Islet of Langerhans (tissue), 1 donor: ENCODE data around the gene USP17L29.
"Not testable (repeated sequence)": the region's sequence is repeated elsewhere in the genome, so short reads cannot be mapped to it uniquely, and the experiment has no call there.

Experiments used
- FAIRE-seq: peaks from one replicate; lab custom pipeline; 2011; peaks lifted over from hg19 to GRCh38; lab: Jason Lieb, UNC

The USP17L29 gene

DNA sequence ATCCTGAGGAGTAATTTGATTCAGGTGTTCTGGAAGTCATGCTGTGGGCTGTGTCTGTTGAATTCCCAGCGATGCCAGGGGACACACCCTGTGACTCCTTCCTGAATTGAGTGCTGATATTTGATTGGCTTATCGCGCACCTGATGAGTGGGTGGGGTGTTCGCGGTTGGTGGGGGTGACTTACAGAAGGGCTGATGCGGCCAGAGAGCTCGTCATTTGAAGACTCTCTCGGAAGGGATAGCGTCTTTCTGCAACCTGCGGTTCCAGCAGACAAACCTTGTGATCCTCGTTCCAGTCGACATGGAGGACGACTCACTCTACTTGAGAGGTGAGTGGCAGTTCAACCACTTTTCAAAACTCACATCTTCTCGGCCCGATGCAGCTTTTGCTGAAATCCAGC is at the start of gene USP17L29:
Gene USP17L29, plus strand, starts transcription at position 301 of the 400 bp plus-strand sequence. Its CDS starts 0 bp downstream, at position 301.
- not testable (repeated sequence) for FAIRE-seq

- not testable (repeated sequence) for FAIRE-seq
Observed at GRCh38 chr4:9324191-9324590, 29.2 kb upstream of the USP17L29 start.

- not testable (repeated sequence) for FAIRE-seq
Observed at GRCh38 chr4:9324865-9325264, 28.6 kb upstream of the USP17L29 start, which contains the start of gene USP17L24. USP17L24 (plus strand) TSS chr4:9325165; CDS start chr4:9325165, 0 bp downstream.

- not testable (repeated sequence) for FAIRE-seq
Observed at GRCh38 chr4:9329611-9330010, 23.8 kb upstream of the USP17L29 start, which contains the start of gene USP17L25. USP17L25 (plus strand) TSS chr4:9329911; CDS start chr4:9329911, 0 bp downstream.

- FAIRE-seq: not testable (repeated sequence)
Observed at GRCh38 chr4:9334358-9334757, 19.1 kb upstream of the USP17L29 start, which contains the start of gene USP17L26. USP17L26 (plus strand) TSS chr4:9334658; CDS start chr4:9334658, 0 bp downstream.

GRCh38 chr4:9339103-9339502 is 14.3 kb upstream of the USP17L29 start, which contains the start of gene USP17L5:
USP17L5 (plus strand) TSS chr4:9339403; CDS start chr4:9339403, 0 bp downstream.
- not testable (repeated sequence) for FAIRE-seq

GRCh38 chr4:9343848-9344247 is 9.6 kb upstream of the USP17L29 start, which contains the start of gene USP17L27:
USP17L27 (plus strand) TSS chr4:9344148; CDS start chr4:9344148, 0 bp downstream.
- FAIRE-seq: not testable (repeated sequence)

GRCh38 chr4:9348593-9348992 is 4.8 kb upstream of the USP17L29 start, which contains the start of gene USP17L28:
USP17L28 (plus strand) TSS chr4:9348893; CDS start chr4:9348893, 0 bp downstream.
- not testable (repeated sequence) for FAIRE-seq

GRCh38 chr4:9350866-9351265 is 2.6 kb upstream of the USP17L29 start:
- FAIRE-seq: not testable (repeated sequence)

DNA sequence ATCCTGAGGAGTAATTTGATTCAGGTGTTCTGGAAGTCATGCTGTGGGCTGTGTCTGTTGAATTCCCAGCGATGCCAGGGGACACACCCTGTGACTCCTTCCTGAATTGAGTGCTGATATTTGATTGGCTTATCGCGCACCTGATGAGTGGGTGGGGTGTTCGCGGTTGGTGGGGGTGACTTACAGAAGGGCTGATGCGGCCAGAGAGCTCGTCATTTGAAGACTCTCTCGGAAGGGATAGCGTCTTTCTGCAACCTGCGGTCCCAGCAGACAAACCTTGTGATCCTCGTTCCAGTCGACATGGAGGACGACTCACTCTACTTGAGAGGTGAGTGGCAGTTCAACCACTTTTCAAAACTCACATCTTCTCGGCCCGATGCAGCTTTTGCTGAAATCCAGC is 9.4 kb downstream of the USP17L29 start, which contains the start of gene USP17L30:
Gene USP17L30, plus strand, starts transcription at position 301 of the 400 bp plus-strand sequence. Its CDS starts 0 bp downstream, at position 301.
- not testable (repeated sequence) for FAIRE-seq

GRCh38 chr4:9379881-9380280 is 26.4 kb downstream of the USP17L29 start:
- FAIRE-seq: not testable (repeated sequence)

- FAIRE-seq: not testable (repeated sequence)
Observed at GRCh38 chr4:9381012-9381534, 27.6 kb downstream of the USP17L29 start.

- FAIRE-seq: no peak
Observed at GRCh38 chr4:9384126-9384525, 30.7 kb downstream of the USP17L29 start.

DNA sequence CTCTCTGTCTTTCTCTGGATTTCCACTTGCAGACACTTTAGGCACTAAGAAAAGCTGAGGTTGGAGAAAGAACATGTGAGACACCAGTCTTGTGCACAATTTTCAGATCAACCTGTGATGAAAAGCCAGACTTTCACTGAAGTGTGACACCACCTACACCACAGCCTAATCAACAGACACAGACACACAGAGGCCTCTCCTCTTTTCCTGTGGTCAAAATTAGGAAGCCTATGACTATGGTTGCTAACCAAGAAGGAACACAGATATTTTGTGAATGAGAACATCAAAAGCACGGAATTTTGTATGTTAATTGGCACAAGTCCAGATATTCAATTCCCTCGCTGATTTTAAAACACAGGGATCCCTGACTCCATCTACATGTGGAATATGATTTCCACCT is 35.6 kb downstream of the USP17L29 start:
- not testable (repeated sequence) for FAIRE-seq
